GM19468 (cell line): ENCODE data around the gene TRPM2.
"Not testable (repeated sequence)": the region's sequence is repeated elsewhere in the genome, so short reads cannot be mapped to it uniquely, and the experiment has no call there.

ENCODE experiments used
- ATAC-seq: cut with Tn5 transposase; IDR thresholded peaks from one replicate; pipeline ENCODE4 v1.9.1; 2021; ENCODE audit warnings: mild to moderate bottlenecking, moderate library complexity, moderate number of reproducible peaks; ENCODE audit not compliant: unreplicated experiment; ENCODE audit errors: extremely low read depth

Gene TRPM2

GRCh38 chr21:44333509-44334328 is 19.7 kb upstream of the TRPM2 start:
- ATAC-seq = no peak

- no peak for ATAC-seq
These were observed 18.9 kb upstream of the TRPM2 start for GRCh38 chr21:44334329-44335030.

DNA sequence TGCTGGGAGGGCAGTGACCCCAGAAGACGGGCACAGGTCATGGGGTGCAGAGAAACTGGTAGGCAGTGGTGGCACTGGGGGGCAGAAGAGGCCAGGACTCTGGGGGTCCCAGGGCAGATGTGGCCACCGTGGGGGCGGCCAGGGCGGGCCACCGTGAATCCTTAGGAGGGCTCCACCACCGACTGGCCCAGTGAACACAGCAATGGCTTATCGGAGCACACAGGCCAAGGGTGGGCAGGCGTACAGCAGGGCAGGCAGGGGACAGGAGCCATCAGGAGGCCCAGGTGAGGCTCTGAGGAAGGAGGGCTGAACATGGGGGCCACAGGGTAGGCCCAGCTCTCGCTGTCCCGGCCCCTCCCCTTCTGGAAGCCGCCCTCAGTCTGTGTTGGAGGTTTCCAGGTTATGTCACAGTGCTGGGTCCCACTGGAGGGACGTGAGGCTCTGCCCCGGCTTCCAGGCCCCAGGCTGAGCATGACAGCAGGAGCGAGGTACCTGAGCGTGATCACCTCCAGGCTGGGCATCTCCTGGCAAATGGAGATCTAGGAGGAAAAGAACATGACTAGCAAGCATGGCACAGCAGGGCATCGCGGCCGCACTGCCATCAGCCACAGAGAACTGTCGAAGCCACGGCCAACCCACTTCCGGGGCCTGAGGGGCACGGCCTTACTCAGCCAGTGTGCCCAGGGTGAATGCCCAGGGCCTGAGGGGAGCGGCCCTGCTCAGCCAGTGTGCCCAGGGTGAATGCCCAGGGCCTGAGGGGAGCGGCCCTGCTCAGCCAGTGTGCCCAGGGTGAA is 18.0 kb upstream of the TRPM2 start:
- ATAC-seq = no peak

- no peak for ATAC-seq
These were observed 16.0 kb upstream of the TRPM2 start for GRCh38 chr21:44337449-44337848.

GRCh38 chr21:44337941-44338895 is 15.2 kb upstream of the TRPM2 start:
- ATAC-seq = no peak

DNA sequence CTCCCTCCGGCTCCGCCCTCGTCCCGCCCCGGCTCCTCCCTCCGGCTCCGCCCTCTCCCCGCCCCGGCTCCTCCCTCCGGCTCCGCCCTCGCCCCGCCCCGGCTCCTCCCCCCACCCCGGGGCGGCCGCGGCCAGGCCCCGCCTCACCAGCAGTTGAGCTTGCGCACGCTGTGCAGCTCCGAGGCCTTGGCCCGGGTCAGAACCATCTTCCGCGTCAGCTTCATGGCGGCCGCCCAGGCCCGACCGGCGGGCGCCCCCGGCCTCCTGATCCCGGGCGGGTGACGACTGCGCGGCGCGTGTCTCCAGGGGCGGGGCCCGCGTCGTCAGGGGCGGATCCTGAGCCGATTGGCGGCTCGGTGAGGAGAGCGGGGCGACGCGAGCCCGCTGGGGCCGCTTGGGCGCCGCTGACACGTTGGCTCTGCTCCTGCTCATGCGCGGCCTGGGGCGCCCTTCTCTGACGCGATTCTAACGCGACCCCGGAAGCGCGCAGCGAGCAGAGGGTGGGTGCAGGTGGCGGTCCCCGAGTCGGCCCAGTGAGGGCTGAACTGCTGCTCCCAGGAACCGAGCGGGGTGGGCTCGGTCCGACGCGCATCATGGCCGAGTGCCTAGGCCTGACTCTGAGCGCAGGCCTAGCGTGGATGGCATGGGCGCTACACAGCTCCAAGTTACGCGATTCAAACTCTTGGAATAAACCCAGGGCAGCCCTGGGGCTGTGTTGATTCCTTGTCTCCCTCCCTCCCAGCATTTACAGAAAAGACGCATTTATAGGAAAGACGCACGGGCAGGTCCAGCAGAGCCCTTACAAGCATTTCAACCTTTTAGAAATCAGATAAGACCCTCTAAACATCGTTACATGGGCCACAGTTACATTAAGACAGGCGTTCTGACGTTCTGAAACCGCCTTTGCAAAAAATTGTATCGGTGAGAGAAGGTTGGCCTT is 14.2 kb upstream of the TRPM2 start, which contains the start of gene CFAP410:
TSS of gene CFAP410 (minus strand) at position 420 of the 940 bp plus-strand sequence. CDS start at position 224, 196 bp downstream.
- ATAC-seq = peak; percentile 83

DNA sequence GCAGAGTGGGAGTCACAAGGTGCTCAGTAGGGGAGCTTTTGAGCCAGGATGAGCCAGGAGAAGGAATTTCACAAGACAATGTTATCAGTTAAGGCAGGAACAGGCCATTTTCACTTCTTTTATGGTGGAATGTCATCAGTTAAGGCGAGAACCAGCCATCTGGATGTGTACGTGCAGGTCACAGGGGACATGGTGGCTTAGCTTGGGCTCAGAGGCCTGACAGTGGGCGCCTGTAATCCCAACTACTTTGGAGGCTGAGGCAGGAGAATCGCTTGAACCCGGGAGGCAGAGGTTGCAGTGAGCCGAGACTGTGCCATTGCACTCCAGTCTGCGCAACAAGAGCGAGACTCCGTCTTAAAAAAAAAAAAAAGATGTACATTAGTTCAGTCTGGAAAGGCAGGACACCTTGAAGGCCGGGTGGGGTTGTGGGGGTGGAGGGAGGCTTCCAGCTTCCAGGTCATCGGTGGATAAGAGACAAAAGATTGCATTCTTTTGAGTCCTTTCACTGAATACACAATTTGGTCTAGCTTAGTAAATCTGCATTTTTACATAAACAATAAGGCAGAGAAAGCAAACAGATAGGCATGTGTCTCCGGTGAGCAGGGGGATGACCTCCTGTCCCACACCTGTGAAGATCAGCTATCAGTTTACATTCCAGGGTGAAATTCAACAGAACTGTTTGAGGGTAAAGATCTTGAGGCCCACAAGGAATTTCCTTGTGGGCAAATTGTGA is 11.5 kb upstream of the TRPM2 start:
- ATAC-seq = not testable (repeated sequence)

- ATAC-seq = not testable (repeated sequence)
These were observed 10.4 kb upstream of the TRPM2 start for GRCh38 chr21:44342981-44343380.

- no peak for ATAC-seq
These were observed 8.8 kb upstream of the TRPM2 start for GRCh38 chr21:44344541-44345183.

- ATAC-seq = no peak
These were observed 7.9 kb upstream of the TRPM2 start for GRCh38 chr21:44345495-44345894.

- ATAC-seq = no peak
These were observed 5.4 kb upstream of the TRPM2 start for GRCh38 chr21:44347911-44348451.

DNA sequence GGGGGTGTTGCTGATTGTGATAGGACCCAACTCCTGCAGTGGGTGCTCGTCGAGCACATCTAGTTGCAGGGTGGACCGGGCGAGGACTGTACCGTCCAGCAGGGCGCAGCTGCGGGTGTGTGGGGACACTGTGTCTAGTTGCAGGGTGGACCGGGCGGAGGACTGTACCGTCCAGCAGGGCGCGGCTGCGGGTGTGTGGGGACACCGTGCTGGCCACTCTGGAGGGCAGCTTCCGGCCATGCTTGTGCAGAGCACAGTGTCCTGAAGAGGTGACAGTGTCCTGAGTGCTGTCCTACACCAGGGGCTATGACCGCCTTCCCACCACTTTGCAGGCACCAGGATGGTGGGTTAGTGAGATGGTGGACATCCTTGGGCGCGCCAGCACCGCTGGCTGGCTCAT is 4.6 kb upstream of the TRPM2 start:
- ATAC-seq = no peak

DNA sequence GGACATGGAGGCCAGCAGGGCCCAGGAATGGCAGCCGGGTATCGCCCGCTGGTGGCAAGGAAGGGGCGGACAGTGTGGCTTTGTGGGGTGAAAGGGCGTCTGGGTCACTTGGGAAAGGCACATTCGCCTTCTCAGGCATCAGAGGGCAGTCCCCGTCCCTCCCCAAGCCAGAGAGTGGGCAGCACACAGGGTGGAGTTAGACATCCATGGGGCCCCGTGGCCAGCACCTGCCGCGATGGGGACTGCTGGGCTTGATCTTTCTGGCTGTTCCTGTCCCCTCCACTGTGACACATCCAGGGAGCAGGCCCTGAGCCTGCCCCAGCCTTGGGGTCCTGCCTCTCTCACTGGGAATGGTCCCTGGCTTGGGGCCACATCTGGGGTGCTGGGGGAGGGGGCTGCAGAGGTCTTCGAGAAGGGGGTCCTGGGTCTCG is 4.0 kb upstream of the TRPM2 start:
- no peak for ATAC-seq

GRCh38 chr21:44349847-44350772 is 3.3 kb upstream of the TRPM2 start:
- no peak for ATAC-seq

- ATAC-seq = no peak
These were observed 2.5 kb upstream of the TRPM2 start for GRCh38 chr21:44350773-44351481.
